Measurements from ENCODE around the gene OR2H2. TPM values are rescaled to one million over a fixed set of nuclear protein-coding genes. Genes with fewer than 3 reads are reported as not detected.

Gene OR2H2
- total and polyA plus RNA-seq, 3 donors from 2014 or later = 0.25 to 3.7 (median 0.63) TPM

DNA sequence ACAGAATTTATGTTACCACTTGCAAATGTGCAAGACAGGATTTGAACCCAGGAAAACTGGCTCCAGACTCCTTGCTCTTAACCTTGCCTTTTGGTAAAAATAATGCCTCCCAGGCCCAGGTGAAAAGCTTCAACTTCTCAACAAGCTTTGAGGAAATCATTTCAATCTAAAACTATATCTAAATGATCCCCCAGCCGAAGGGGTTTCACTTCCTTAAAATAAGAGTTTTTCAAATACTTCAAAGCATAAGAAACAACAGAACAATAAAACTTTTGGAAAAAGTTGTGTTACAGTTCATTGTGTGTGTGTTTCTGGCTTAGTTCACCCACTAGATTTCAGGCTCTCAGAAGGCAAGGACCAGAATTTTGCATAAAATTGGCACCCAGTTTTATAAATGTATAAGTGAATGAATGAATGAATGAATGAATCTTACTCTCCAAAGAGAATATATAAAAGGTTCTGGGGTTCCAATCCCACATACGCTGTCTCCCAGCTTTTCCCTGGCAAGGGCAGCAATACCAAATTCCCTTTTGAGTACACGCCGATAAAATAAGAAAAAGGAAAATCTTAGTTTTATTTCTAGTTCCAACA is 5.4 kb downstream of the OR2H2 start:
- 91 to 92% methylated on average over 4 of the region's 4 CpGs for WGBS, 2 donors
- TF ChIP-seq CTCF (IDR thresholded peaks at IDR 0.05) (no peak), POLR2A (IDR thresholded peaks at IDR 0.05) (no peak)
- Histone ChIP-seq H3K27ac (no peak overlapping the region), H3K9me3 (no peaks in the 10 kb centered on the region), H3K4me3 (no peak overlapping the region), H3K36me3 (ENCODE audit: low read depth, missing control alignments) (no peaks in the 10 kb centered on the region), H3K27me3 (no peaks in the 10 kb centered on the region), H3K4me1 (no peaks in the 10 kb centered on the region)
- DNase-seq = no peak
- intact Hi-C loops (cut with DNase I; ENCODE audit: low total_unique reads) = no loop called here

DNA sequence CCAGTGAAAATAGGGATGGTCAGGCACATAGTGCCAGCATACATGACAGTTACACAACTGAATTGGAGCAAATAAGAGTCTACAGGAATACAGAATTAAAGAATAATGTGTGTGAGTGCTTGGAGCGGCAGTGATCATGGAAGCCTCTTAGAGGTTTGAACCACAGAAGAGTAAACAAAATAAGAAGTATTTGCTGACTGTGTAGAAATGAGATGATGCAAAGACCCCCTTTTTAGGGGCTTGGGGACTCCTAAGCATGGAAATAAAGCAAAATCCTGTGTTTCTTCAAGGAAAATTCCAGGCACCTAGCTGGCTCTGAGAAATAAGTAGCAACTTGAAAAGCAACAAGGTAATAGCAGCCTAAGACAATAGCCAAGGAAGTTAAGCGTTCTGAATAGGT is 6.8 kb downstream of the OR2H2 start:
- H3K27me3 ChIP-seq = no peaks in the 10 kb centered on the region
- no peaks in the 10 kb centered on the region for H3K4me1 ChIP-seq
- H3K36me3 ChIP-seq (ENCODE audit: low read depth, missing control alignments) = no peaks in the 10 kb centered on the region
- intact Hi-C loops (cut with DNase I; ENCODE audit: low total_unique reads) = no loop called here
- no peak overlapping the region for H3K27ac ChIP-seq
- no peak for DNase-seq
- WGBS, 2 donors = 72 to 83% methylated on average over 2 of the region's 2 CpGs
- H3K9me3 ChIP-seq = no peaks in the 10 kb centered on the region
- no peak for TF ChIP-seq POLR2A (IDR thresholded peaks at IDR 0.05)
- TF ChIP-seq CTCF (IDR thresholded peaks at IDR 0.05) = no peak
- no peak overlapping the region for H3K4me3 ChIP-seq

DNA sequence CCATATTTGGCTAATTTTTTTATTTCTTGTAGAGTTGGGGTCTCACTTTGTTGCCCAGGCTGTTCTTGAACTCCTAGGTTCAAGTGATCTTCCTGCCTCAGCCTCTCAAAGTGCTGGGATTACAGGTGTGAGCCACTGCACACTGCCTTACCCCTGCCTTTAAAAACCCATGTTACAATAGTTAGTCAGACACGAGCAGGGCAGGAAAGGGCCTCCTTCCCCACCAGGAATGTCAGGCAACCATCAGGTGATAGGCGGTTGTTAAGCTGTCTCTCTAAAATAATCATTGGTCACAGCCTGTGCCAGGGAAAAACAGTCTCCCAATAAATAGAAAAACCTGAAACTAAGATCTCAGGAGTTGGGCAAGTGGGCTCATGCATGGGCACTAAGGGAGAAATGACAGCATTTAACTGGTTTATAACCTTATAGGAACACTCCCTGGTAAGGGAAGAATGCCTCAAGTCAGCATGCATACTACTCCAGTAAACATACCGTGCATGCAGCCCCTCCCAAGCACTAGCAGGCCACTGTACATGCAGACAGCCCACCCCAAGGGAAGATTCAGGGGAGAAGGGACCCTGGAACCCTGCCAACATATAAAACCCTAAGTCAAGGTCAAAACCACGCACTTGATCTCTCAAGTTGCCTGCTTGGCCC is 8.4 kb downstream of the OR2H2 start:
- 40 to 50% methylated on average over 4 of the region's 4 CpGs for WGBS, 2 donors
- H3K27ac ChIP-seq = no peak overlapping the region
- TF ChIP-seq CTCF (IDR thresholded peaks at IDR 0.05) (no peak), POLR2A (IDR thresholded peaks at IDR 0.05) (no peak)
- no peaks in the 10 kb centered on the region for H3K4me1 ChIP-seq
- no peaks in the 10 kb centered on the region for H3K27me3 ChIP-seq
- H3K9me3 ChIP-seq = no peaks in the 10 kb centered on the region
- intact Hi-C loops (cut with DNase I; ENCODE audit: low total_unique reads) = no loop called here
- H3K4me3 ChIP-seq = no peak overlapping the region
- DNase-seq = no peak
- H3K36me3 ChIP-seq (ENCODE audit: low read depth, missing control alignments) = no peaks in the 10 kb centered on the region

DNA sequence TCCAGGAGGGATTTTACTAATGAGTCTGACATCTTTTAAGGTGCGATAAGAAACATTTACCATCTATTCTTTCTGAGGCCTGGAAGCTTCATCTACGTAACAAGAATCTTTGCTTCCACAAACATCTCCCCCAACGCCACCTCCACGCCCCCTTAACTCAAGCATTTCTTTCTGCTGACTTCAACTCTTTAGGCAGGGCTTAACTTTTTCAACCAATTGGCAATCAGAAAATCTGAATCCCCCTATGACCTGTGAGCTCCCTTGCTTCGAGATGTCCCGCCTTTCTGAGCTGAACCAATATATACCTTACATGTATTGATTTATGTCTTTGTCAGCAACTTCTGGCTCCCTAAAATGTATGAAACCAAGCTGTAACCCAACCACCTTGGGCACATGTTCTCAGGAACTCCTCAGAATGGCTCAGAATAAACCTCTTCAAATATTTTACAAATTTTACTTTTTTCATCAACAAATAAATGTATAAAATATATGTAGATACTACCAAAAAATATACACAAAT is 11.5 kb downstream of the OR2H2 start:
- WGBS, 2 donors = 86 to 90% methylated on average over 6 of the region's 6 CpGs

More for the DNA sequence above, 11.5 kb downstream of the OR2H2 start:
- no peaks in the 10 kb centered on the region for H3K36me3 ChIP-seq (ENCODE audit: low read depth, missing control alignments)
- intact Hi-C loops (cut with DNase I; ENCODE audit: low total_unique reads) = no loop called here
- H3K4me3 ChIP-seq = no peak overlapping the region
- H3K27ac ChIP-seq = no peak overlapping the region
- H3K27me3 ChIP-seq = no peaks in the 10 kb centered on the region
- no peak for DNase-seq
- TF ChIP-seq POLR2A (IDR thresholded peaks at IDR 0.05) (no peak), CTCF (IDR thresholded peaks at IDR 0.05) (no peak)
- no peaks in the 10 kb centered on the region for H3K9me3 ChIP-seq
- no peaks in the 10 kb centered on the region for H3K4me1 ChIP-seq

Data from testis (tissue), 3 donors.